Activated T-cell treated with anti-CD3 and anti-CD28 coated beads, Interleukin-2, amount 50 U/mL, for 24 hours (primary cell): Measurements from ENCODE around the gene SORT1.
"Not testable (repeated sequence)": the region's sequence is repeated elsewhere in the genome, so short reads cannot be mapped to it uniquely, and the experiment has no call there.

Source experiments
- DNase-seq: peaks from one replicate; pipeline ENCODE4 v3.0.0-alpha.2; 2020
- H3K27ac Mint-ChIP-seq: 2 replicates; pipeline ENCODE4 v1.8.0; 2020; ENCODE audit warnings: mild to moderate bottlenecking, mixed read lengths
- H3K27me3 Mint-ChIP-seq: 2 replicates; pipeline ENCODE4 v1.8.0; 2020; ENCODE audit warnings: mixed read lengths
- H3K36me3 Mint-ChIP-seq: 2 replicates; pipeline ENCODE4 v1.8.0; 2020; ENCODE audit warnings: low read depth, mixed read lengths
- H3K4me1 Mint-ChIP-seq: 2 replicates; pipeline ENCODE4 v1.8.0; 2020; ENCODE audit warnings: low read depth, mixed read lengths
- H3K4me3 Mint-ChIP-seq: 2 replicates; pipeline ENCODE4 v1.8.0; 2020; ENCODE audit warnings: mild to moderate bottlenecking, moderate library complexity, mixed read lengths
- H3K9me3 Mint-ChIP-seq: 2 replicates; pipeline ENCODE4 v1.8.0; 2020; ENCODE audit warnings: mixed read lengths

SORT1 gene

GRCh38 chr1:109296782-109297181 is 100.9 kb downstream of the SORT1 start:
- no peak overlapping the region for H3K27ac Mint-ChIP-seq
- peaks cover 26% of the 10 kb centered on the region for H3K27me3 Mint-ChIP-seq
- H3K36me3 Mint-ChIP-seq = no peaks in the 10 kb centered on the region
- DNase-seq = no peak
- H3K4me1 Mint-ChIP-seq = peaks cover 2% of the 10 kb centered on the region
- no peaks in the 10 kb centered on the region for H3K9me3 Mint-ChIP-seq
- no peak overlapping the region for H3K4me3 Mint-ChIP-seq

GRCh38 chr1:109295712-109296415 is 101.9 kb downstream of the SORT1 start:
- Mint-ChIP-seq H3K4me3 (no peak overlapping the region), H3K36me3 (no peaks in the 10 kb centered on the region), H3K9me3 (no peaks in the 10 kb centered on the region), H3K27me3 (peaks cover 26% of the 10 kb centered on the region), H3K4me1 (peaks cover 2% of the 10 kb centered on the region), H3K27ac (no peak overlapping the region)
- no peak for DNase-seq

- no peak overlapping the region for H3K27ac Mint-ChIP-seq
- H3K4me1 Mint-ChIP-seq = peaks cover 2% of the 10 kb centered on the region
- no peaks in the 10 kb centered on the region for H3K9me3 Mint-ChIP-seq
- no peaks in the 10 kb centered on the region for H3K36me3 Mint-ChIP-seq
- H3K27me3 Mint-ChIP-seq = peaks cover 19% of the 10 kb centered on the region
- H3K4me3 Mint-ChIP-seq = no peak overlapping the region
- DNase-seq = no peak
Measured at GRCh38 chr1:109294481-109294880, 103.2 kb downstream of the SORT1 start.

GRCh38 chr1:109293026-109293425 is 104.7 kb downstream of the SORT1 start:
- no peak for DNase-seq
- H3K4me3 Mint-ChIP-seq = no peak overlapping the region
- no peaks in the 10 kb centered on the region for H3K36me3 Mint-ChIP-seq
- no peaks in the 10 kb centered on the region for H3K4me1 Mint-ChIP-seq
- no peaks in the 10 kb centered on the region for H3K9me3 Mint-ChIP-seq
- no peak overlapping the region for H3K27ac Mint-ChIP-seq
- H3K27me3 Mint-ChIP-seq = peaks cover 18% of the 10 kb centered on the region

- Mint-ChIP-seq H3K27ac (no peak overlapping the region), H3K27me3 (peaks cover 18% of the 10 kb centered on the region), H3K4me1 (no peaks in the 10 kb centered on the region), H3K36me3 (no peaks in the 10 kb centered on the region), H3K4me3 (no peak overlapping the region), H3K9me3 (no peaks in the 10 kb centered on the region)
- DNase-seq = no peak
Measured at GRCh38 chr1:109292364-109292763, 105.4 kb downstream of the SORT1 start.

GRCh38 chr1:109290998-109291397 is 106.7 kb downstream of the SORT1 start:
- no peak for DNase-seq
- Mint-ChIP-seq H3K9me3 (no peaks in the 10 kb centered on the region), H3K27ac (no peak overlapping the region), H3K27me3 (peaks cover 13% of the 10 kb centered on the region), H3K36me3 (no peaks in the 10 kb centered on the region), H3K4me3 (no peak overlapping the region), H3K4me1 (no peaks in the 10 kb centered on the region)

GRCh38 chr1:109290137-109290536 is 107.6 kb downstream of the SORT1 start:
- Mint-ChIP-seq H3K4me1 (no peaks in the 10 kb centered on the region), H3K4me3 (no peak overlapping the region), H3K36me3 (no peaks in the 10 kb centered on the region), H3K27me3 (peaks cover 11% of the 10 kb centered on the region), H3K27ac (no peak overlapping the region), H3K9me3 (no peaks in the 10 kb centered on the region)
- no peak for DNase-seq

- H3K4me1 Mint-ChIP-seq = peaks cover 20% of the 10 kb centered on the region
- H3K27me3 Mint-ChIP-seq, H3K27ac Mint-ChIP-seq, H3K9me3 Mint-ChIP-seq, H3K4me3 Mint-ChIP-seq, H3K36me3 Mint-ChIP-seq, DNase-seq: not testable (repeated sequence)
Measured at GRCh38 chr1:109286762-109287161, 111.0 kb downstream of the SORT1 start.

- peaks cover 3% of the 10 kb centered on the region for H3K36me3 Mint-ChIP-seq
- no peaks in the 10 kb centered on the region for H3K9me3 Mint-ChIP-seq
- H3K27me3 Mint-ChIP-seq = peaks cover 6% of the 10 kb centered on the region
- peak overlapping the region; percentile 92 for H3K4me3 Mint-ChIP-seq
- H3K4me1 Mint-ChIP-seq = peaks cover 21% of the 10 kb centered on the region
- DNase-seq = no peak
- peak overlapping the region; percentile 95 for H3K27ac Mint-ChIP-seq
Measured at GRCh38 chr1:109283748-109284600, 113.7 kb downstream of the SORT1 start.

GRCh38 chr1:109282952-109283747 is 114.6 kb downstream of the SORT1 start, which contains the start of gene PSRC1:
PSRC1 (minus strand) TSS chr1:109283145.
- Mint-ChIP-seq H3K27me3 (no peaks in the 10 kb centered on the region), H3K4me1 (peaks cover 21% of the 10 kb centered on the region), H3K9me3 (no peaks in the 10 kb centered on the region), H3K36me3 (peaks cover 3% of the 10 kb centered on the region), H3K27ac (peak within 1 kb of the TSS; percentile 95), H3K4me3 (peak within 1 kb of the TSS; percentile 92)
- DNase-seq = peak; percentile 94

GRCh38 chr1:109282497-109282951 is 115.2 kb downstream of the SORT1 start:
- DNase-seq = no peak
- Mint-ChIP-seq H3K27me3 (no peaks in the 10 kb centered on the region), H3K27ac (no peak overlapping the region), H3K4me3 (peak overlapping the region; percentile 92), H3K36me3 (peaks cover 3% of the 10 kb centered on the region), H3K9me3 (no peaks in the 10 kb centered on the region), H3K4me1 (peaks cover 21% of the 10 kb centered on the region)

GRCh38 chr1:109281680-109282496 is 115.8 kb downstream of the SORT1 start:
- H3K27ac Mint-ChIP-seq = no peak overlapping the region
- no peak for DNase-seq
- H3K36me3 Mint-ChIP-seq = peaks cover 3% of the 10 kb centered on the region
- no peaks in the 10 kb centered on the region for H3K27me3 Mint-ChIP-seq
- peaks cover 26% of the 10 kb centered on the region for H3K4me1 Mint-ChIP-seq
- H3K9me3 Mint-ChIP-seq = no peaks in the 10 kb centered on the region
- peak overlapping the region; percentile 92 for H3K4me3 Mint-ChIP-seq

GRCh38 chr1:109280862-109281261 is 116.9 kb downstream of the SORT1 start:
- H3K27ac Mint-ChIP-seq = no peak overlapping the region
- H3K4me3 Mint-ChIP-seq = no peak overlapping the region
- no peaks in the 10 kb centered on the region for H3K9me3 Mint-ChIP-seq
- no peaks in the 10 kb centered on the region for H3K27me3 Mint-ChIP-seq
- DNase-seq = no peak
- H3K36me3 Mint-ChIP-seq = peaks cover 3% of the 10 kb centered on the region
- peaks cover 26% of the 10 kb centered on the region for H3K4me1 Mint-ChIP-seq
